Activated naive CD4-positive, alpha-beta T cell treated with anti-CD3 and anti-CD28 coated beads, Interleukin-2, amount 50 U/mL, for 24 hours (primary cell): ENCODE results near the gene PCNT.
"Not testable (repeated sequence)": the region's sequence is repeated elsewhere in the genome, so short reads cannot be mapped to it uniquely, and the experiment has no call there.

Experiments used
- H3K27ac Mint-ChIP-seq: one replicate; pipeline ENCODE4 v1.8.0; 2021; ENCODE audit warnings: mild to moderate bottlenecking, mixed read lengths
- H3K27me3 Mint-ChIP-seq: one replicate; pipeline ENCODE4 v1.8.0; 2021; ENCODE audit warnings: mixed read lengths
- H3K36me3 Mint-ChIP-seq: one replicate; pipeline ENCODE4 v1.8.0; 2021; ENCODE audit warnings: mixed read lengths
- H3K4me1 Mint-ChIP-seq: one replicate; pipeline ENCODE4 v1.8.0; 2021; ENCODE audit warnings: mixed read lengths
- H3K4me3 Mint-ChIP-seq: one replicate; pipeline ENCODE4 v1.8.0; 2021; ENCODE audit warnings: mild to moderate bottlenecking, mixed read lengths
- H3K9me3 Mint-ChIP-seq: one replicate; pipeline ENCODE4 v1.8.0; 2021; ENCODE audit warnings: mixed read lengths

Gene PCNT

DNA sequence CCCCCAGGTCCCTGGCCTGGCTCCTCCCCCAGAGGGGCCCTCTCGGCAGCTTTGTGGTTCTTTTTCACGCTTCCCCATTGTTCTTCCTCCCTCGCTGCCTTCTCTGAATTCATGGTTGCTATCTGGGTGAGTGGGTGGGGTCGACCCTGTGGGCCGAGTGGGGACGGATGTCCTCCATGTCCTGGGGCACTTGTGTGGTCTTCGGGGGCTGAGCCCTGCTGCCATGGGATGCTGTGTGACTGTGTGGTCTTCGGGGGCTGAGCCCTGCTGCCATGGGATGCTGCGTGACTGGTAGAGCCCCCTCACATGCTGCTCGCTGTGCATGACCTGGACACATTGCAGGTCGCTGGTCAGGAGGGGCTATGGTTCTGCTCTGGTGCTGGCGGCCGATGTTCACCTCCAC is 113.1 kb downstream of the PCNT start:
- H3K27ac Mint-ChIP-seq: no peak overlapping the region
- no peaks in the 10 kb centered on the region for H3K9me3 Mint-ChIP-seq
- H3K4me1 Mint-ChIP-seq: no peaks in the 10 kb centered on the region
- peaks cover 1% of the 10 kb centered on the region for H3K36me3 Mint-ChIP-seq
- no peak overlapping the region for H3K4me3 Mint-ChIP-seq
- H3K27me3 Mint-ChIP-seq: no peaks in the 10 kb centered on the region

DNA sequence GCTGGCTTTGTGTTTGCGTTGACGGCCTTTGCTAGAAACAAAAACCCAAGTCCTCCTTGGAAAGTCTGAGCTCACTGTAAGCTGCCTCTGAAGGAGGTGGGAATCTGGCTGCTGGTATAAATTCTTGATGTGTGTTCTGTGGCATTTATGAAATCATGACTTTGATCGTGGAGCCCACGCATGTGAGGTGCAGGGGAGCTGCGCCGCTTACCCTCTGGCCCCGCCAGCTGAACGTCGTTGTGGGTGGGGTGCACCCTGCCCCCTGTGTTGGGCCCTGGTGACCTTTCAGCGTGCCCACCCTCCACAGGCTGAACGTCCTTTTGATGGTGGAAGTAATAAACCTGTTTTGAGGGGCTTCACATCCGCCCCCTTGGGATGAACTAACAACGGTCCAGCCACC is 113.6 kb downstream of the PCNT start:
- H3K27me3 Mint-ChIP-seq: no peaks in the 10 kb centered on the region
- no peak overlapping the region for H3K27ac Mint-ChIP-seq
- H3K4me3 Mint-ChIP-seq: no peak overlapping the region
- H3K36me3 Mint-ChIP-seq: peaks cover 4% of the 10 kb centered on the region
- H3K4me1 Mint-ChIP-seq: no peaks in the 10 kb centered on the region
- no peaks in the 10 kb centered on the region for H3K9me3 Mint-ChIP-seq

GRCh38 chr21:46438241-46438640 is 114.3 kb downstream of the PCNT start:
- Mint-ChIP-seq H3K4me3 (no peak overlapping the region), H3K27ac (no peak overlapping the region), H3K9me3 (no peaks in the 10 kb centered on the region), H3K4me1 (no peaks in the 10 kb centered on the region), H3K27me3 (no peaks in the 10 kb centered on the region), H3K36me3 (peaks cover 5% of the 10 kb centered on the region)

DNA sequence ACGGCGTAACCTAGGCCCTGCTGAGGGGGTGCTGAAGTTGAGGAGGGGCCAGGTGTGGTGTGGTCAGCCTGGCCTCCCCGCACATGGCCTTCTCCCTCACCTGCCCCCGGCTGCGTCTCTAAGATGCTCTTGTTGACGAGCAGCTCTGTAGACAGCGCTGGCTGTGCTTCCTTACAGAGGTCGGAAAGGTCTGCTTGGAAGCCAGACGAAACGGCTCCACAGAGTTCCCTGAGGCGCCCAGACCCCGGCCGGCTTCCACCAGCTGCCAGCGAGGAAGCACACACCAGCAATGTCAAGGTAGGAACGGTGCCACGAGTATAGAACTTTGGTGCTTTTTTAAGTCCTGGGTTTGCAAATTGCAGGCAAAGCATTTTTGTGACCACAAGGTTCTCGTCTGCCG is 116.0 kb downstream of the PCNT start:
- Mint-ChIP-seq H3K4me1 (no peaks in the 10 kb centered on the region), H3K4me3 (no peak overlapping the region), H3K9me3 (no peaks in the 10 kb centered on the region), H3K27ac (no peak overlapping the region), H3K36me3 (peaks cover 5% of the 10 kb centered on the region), H3K27me3 (no peaks in the 10 kb centered on the region)

- no peaks in the 10 kb centered on the region for H3K9me3 Mint-ChIP-seq
- peaks cover 5% of the 10 kb centered on the region for H3K36me3 Mint-ChIP-seq
- no peak overlapping the region for H3K4me3 Mint-ChIP-seq
- H3K4me1 Mint-ChIP-seq: no peaks in the 10 kb centered on the region
- H3K27me3 Mint-ChIP-seq: no peaks in the 10 kb centered on the region
- H3K27ac Mint-ChIP-seq: no peak overlapping the region
Observed at GRCh38 chr21:46441331-46441730, 117.4 kb downstream of the PCNT start.

DNA sequence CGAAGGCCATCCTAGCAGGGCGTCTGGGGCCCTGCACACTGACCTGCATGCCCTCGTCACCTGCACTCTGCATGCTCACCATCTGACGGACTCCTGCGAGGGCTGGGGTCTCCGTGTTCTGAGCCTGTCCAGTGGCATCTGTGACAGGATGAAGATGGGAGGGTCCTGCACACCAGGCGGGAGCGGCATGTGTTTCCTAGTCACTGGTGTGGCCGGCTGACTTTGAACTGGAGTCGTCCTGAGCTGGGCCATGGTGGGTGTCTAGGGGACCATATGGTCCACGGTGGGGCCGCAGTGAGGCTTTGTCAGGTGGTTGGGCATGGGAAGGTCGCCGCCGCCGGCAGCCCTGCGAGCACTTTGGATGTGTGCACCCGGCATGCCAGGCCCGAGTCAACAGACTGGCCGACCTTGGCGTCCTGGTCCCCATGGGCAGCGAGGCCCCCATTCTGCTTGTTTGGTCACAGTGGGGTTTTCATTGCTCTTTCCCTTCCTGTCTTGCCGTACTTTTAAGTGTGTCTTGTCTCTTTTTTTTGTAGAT is 118.1 kb downstream of the PCNT start:
- Mint-ChIP-seq H3K9me3 (no peaks in the 10 kb centered on the region), H3K27ac (no peak overlapping the region), H3K36me3 (peaks cover 5% of the 10 kb centered on the region), H3K27me3 (no peaks in the 10 kb centered on the region), H3K4me3 (no peak overlapping the region), H3K4me1 (no peaks in the 10 kb centered on the region)

DNA sequence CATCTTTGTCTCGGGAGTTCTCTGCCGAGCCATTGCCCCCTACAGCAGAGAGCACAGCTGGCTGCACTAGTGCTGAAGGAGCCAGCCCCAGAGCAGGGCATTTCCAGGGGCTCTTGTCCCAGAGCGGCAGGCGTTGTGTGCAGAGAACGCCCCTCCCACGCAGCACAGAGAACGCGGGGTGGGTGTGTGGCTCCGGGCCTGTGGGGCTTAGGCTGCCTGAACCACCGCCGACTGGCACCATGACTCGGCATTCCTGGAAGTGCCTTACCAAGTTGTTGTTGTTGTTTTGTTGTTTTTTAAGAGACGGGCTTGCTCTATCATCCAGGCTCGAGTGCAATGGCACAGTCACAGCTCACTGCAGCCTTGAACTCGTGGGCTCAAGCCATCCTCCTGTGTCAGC is 119.0 kb downstream of the PCNT start:
- H3K4me1 Mint-ChIP-seq: no peaks in the 10 kb centered on the region
- H3K27ac Mint-ChIP-seq: no peak overlapping the region
- no peaks in the 10 kb centered on the region for H3K27me3 Mint-ChIP-seq
- H3K9me3 Mint-ChIP-seq: no peaks in the 10 kb centered on the region
- peaks cover 9% of the 10 kb centered on the region for H3K36me3 Mint-ChIP-seq
- H3K4me3 Mint-ChIP-seq: no peak overlapping the region

DNA sequence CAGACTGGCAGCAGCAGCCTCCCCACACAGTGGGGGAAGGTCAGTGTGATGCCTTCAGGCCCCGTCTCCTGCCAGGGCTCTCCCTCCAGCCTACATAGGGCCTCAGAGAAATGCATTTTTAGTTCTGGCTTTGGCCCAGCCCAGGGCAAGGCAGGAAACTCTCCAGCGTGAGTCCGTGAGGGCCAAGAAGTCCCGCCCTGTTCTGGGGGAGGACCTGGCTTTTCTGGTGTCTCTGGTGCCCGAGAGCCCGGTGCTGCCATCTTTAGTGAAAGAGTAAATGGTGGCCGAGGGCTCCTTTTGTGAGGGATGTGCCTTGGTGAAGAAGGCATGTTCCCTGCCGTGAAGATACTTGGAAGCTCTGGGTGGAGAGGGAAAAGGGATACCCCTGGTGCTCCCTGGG is 120.0 kb downstream of the PCNT start:
- H3K4me3 Mint-ChIP-seq: no peak overlapping the region
- no peaks in the 10 kb centered on the region for H3K27me3 Mint-ChIP-seq
- no peaks in the 10 kb centered on the region for H3K4me1 Mint-ChIP-seq
- no peak overlapping the region for H3K27ac Mint-ChIP-seq
- peaks cover 15% of the 10 kb centered on the region for H3K36me3 Mint-ChIP-seq
- H3K9me3 Mint-ChIP-seq: peaks cover 6% of the 10 kb centered on the region

DNA sequence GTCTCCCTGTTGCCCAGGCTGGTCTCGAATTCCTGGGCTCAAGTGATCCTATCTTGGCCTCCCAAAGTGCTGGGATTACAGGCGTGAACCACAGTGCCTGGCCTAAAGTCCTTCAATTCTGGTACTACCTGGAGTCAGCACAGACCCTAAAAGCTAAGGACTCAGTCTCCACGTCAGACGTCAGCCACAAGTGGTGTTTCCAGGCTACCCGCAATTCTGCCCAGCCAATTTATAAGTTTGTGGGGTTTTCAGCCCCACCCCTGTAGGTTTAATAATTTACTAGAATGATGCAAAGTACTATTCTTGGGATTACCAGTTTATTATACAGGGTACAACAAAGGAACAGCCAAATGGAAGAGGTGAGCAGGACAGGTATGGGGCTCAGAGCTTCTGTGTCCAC is 124.2 kb downstream of the PCNT start:
- H3K4me3 Mint-ChIP-seq: no peak overlapping the region
- H3K27ac Mint-ChIP-seq: peak overlapping the region; percentile 35
- peaks cover 10% of the 10 kb centered on the region for H3K36me3 Mint-ChIP-seq
- peaks cover 6% of the 10 kb centered on the region for H3K9me3 Mint-ChIP-seq
- H3K27me3 Mint-ChIP-seq: no peaks in the 10 kb centered on the region
- H3K4me1 Mint-ChIP-seq: peaks cover 6% of the 10 kb centered on the region

DNA sequence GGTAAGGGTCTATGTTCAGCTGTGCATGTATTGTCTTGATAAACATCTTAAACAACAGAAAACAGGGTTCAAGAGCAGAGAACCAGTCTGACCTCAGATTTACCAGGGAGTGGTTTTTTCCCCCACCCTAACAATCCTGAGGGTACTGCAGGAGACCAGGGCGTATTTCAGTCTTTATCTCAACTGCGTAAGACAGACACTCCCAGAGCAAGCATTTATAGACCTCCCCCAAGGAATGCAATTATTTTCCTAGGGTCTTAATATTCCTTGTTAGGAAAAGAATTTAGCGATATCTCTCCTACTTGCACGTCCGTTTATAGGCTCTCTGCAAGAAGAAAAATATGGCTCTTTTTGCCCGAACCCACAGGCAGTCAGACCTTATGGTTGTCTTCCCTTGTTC is 124.9 kb downstream of the PCNT start:
- H3K4me3 Mint-ChIP-seq, H3K4me1 Mint-ChIP-seq, H3K9me3 Mint-ChIP-seq, H3K27ac Mint-ChIP-seq, H3K27me3 Mint-ChIP-seq: not testable (repeated sequence)
- H3K36me3 Mint-ChIP-seq: peaks cover 13% of the 10 kb centered on the region

GRCh38 chr21:46452710-46453109 is 128.8 kb downstream of the PCNT start:
- Mint-ChIP-seq H3K9me3 (peaks cover 6% of the 10 kb centered on the region), H3K27ac (no peak overlapping the region), H3K4me1 (peaks cover 35% of the 10 kb centered on the region)

DNA sequence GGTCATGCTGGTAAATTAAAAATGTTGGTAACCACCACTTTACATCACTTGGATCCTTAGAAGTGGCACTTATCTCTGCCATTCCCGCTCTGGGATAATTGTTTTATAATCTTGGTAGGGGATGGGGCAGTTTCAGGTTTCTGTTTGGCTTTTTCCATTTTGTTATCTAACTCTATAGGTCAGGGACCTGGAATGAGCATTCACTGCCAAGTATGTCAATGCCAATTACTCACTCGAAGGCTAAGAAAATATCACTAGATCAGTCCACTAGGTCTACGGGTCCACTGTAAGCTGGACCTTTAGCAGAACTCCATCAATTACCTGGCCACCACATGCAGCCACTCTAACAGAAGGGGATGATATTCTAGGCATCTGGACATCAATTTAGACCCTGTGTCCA is 130.2 kb downstream of the PCNT start:
- Mint-ChIP-seq H3K27me3 (no peaks in the 10 kb centered on the region), H3K36me3 (peaks cover 7% of the 10 kb centered on the region), H3K9me3 (no peaks in the 10 kb centered on the region), H3K27ac (no peak overlapping the region), H3K4me3 (no peak overlapping the region), H3K4me1 (peaks cover 37% of the 10 kb centered on the region)

More at GRCh38 chr21:46452710-46453109, 128.8 kb downstream of the PCNT start:
- peaks cover 14% of the 10 kb centered on the region for H3K36me3 Mint-ChIP-seq
- no peak overlapping the region for H3K4me3 Mint-ChIP-seq
- H3K27me3 Mint-ChIP-seq: no peaks in the 10 kb centered on the region

DNA sequence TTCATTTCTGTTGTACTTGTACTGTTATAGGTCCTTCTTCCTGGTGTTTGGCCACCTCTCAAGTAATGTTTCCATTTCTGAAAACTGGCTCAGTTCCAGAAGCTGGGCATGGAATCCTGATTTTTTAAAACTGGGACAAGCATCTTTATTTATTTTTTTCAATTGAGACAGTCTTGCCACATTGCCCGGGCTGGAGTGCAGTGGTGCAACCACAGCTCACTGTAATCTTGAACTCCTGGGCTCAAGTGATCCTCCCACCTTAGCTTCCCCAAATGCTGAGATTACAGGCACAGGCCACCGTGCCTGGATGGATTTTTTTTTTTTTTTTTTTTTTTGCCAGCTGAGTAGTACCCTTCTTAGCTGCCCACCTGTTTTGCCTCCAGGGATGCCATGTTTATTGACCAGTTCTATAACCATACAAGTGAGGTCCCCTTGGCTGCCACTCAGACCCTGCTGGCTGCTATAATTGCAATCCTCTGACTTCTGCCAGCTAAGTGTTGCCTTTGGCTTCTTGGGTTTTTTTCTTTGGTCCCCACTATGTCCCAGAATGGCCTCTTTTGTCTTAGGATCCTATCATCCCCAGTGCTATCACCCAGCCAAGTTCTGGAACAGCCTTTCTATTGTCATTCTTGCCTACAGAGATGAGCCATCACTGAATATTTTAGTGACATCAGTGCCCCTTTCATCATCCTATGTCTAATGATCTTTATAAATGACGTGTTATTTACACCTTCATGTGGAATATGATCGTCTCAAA is 130.9 kb downstream of the PCNT start:
- Mint-ChIP-seq H3K4me3 (no peak overlapping the region), H3K4me1 (peaks cover 38% of the 10 kb centered on the region), H3K27me3 (no peaks in the 10 kb centered on the region), H3K36me3 (peaks cover 7% of the 10 kb centered on the region), H3K27ac (no peak overlapping the region), H3K9me3 (no peaks in the 10 kb centered on the region)

DNA sequence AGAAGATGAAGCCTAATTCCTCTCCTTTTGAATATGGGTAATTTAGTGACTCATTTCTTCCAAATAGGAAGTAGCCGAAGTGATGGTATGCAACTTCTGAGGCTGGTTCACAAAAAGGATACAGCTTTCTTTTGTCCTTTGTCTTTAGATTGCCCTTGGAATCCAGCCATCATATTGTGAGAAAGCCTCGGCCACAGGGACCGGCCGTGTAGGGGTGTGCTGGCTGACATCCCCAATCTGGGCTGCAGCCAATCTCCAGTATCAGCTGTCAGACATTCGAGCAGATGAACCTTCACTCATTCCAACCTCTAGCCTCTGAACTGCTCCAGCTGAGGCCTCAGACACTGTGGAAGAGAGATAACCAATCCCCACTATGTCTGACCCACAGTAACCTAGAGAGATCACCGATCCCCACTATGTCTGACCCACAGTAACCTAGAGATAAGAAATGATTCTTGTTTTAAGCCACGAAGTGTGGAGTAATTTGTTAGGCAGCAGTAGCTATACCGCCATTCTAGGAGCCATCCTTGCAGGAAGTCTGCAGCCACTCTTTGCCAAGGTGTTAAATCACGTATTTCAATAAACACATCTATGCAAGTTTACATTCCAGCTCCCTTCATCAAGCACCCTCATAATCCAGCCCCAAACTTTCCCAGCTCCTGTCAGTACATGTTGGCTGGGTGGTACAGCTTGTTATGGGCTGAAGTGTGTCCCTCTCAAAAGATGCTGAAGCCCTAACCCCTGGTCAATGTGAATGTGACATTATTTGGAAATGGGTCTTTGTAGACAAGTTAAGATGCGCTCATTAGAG is 131.8 kb downstream of the PCNT start:
- peaks cover 46% of the 10 kb centered on the region for H3K4me1 Mint-ChIP-seq
- no peak overlapping the region for H3K27ac Mint-ChIP-seq
- H3K9me3 Mint-ChIP-seq: no peaks in the 10 kb centered on the region
- H3K36me3 Mint-ChIP-seq: peaks cover 7% of the 10 kb centered on the region
- no peak overlapping the region for H3K4me3 Mint-ChIP-seq
- H3K27me3 Mint-ChIP-seq: no peaks in the 10 kb centered on the region

GRCh38 chr21:46456750-46457149 is 132.8 kb downstream of the PCNT start:
- no peaks in the 10 kb centered on the region for H3K27me3 Mint-ChIP-seq

DNA sequence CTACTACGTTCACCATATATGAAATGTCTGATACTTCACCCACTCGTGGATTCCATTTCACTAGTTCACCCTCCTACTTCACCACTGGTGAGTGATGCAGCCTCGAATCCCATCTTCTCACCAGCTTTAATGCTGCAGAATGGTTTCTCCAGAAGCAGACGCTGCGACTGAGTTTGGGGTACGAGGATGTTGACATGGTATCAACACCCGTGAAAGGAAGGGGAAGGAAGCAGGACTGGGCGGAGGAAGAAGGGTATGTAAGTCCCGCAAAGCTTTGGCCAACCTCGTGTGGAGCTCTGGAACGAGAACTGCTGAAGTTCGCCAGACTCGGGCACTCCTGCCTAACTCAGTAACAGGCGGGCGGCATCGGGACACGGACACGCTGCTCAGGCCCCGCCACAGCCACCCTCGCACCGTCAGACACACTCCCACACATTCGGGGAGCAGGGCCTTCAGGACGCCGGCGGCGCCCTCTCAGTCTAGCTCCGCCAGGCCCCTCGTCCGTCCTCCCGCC is 133.9 kb downstream of the PCNT start:
- Mint-ChIP-seq H3K27ac (peak overlapping the region; percentile 73), H3K4me3 (peak overlapping the region; percentile 91), H3K36me3 (peaks cover 7% of the 10 kb centered on the region), H3K27me3 (no peaks in the 10 kb centered on the region), H3K4me1 (peaks cover 55% of the 10 kb centered on the region), H3K9me3 (no peaks in the 10 kb centered on the region)

More at GRCh38 chr21:46456750-46457149, 132.8 kb downstream of the PCNT start:
- H3K9me3 Mint-ChIP-seq: no peaks in the 10 kb centered on the region
- H3K36me3 Mint-ChIP-seq: peaks cover 7% of the 10 kb centered on the region
- H3K4me3 Mint-ChIP-seq: peak overlapping the region; percentile 26
- H3K4me1 Mint-ChIP-seq: peaks cover 52% of the 10 kb centered on the region
- H3K27ac Mint-ChIP-seq: no peak overlapping the region
